NCI-H1092 (cell line): ENCODE data around the gene C5orf15.
"Not testable (repeated sequence)": the region's sequence is repeated elsewhere in the genome, so short reads cannot be mapped to it uniquely, and the experiment has no call there.

ENCODE experiments used
- DNase-seq: peaks from one replicate; lab custom pipeline; 2025; lab: John Stamatoyannopoulos, UW

C5orf15 gene

DNA sequence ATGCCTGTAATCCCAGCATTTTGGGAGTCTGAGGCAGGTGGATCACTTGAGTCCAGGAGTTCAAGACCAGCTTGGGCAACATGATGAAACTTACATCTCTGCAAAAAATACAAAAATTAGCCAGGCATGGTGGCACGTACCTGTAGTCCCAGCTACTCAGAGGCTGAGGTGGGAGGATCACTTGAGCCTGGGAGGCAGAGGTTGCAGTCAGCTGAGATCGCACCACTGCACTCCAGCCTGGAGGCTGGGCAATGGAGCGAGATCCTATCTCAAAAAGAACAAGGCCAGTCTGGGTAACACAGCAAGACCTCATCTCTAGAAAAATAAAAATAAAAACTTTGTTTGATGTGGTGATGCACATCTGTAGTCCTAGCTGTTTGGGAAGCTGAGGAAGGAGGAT is 30.8 kb downstream of the C5orf15 start:
- DNase-seq: not testable (repeated sequence)

DNA sequence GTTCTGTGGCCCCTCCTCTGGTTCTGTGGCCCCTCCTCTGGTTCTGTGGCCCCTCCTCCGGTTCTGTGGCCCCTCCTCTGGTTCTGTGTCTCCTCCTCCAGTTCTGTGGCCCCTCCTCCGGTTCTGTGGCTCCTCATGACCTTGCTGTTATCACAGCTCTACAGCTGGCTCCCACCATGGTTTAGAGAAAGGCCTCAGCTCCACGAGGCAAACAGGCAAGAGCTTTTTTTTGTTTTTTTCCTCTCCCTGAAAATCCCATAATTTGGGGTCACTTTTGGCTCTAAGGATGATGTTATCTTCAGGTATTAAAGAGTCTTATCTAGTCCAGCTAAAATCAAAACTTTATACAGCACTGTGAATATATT is 31.8 kb downstream of the C5orf15 start:
- no peak for DNase-seq

DNA sequence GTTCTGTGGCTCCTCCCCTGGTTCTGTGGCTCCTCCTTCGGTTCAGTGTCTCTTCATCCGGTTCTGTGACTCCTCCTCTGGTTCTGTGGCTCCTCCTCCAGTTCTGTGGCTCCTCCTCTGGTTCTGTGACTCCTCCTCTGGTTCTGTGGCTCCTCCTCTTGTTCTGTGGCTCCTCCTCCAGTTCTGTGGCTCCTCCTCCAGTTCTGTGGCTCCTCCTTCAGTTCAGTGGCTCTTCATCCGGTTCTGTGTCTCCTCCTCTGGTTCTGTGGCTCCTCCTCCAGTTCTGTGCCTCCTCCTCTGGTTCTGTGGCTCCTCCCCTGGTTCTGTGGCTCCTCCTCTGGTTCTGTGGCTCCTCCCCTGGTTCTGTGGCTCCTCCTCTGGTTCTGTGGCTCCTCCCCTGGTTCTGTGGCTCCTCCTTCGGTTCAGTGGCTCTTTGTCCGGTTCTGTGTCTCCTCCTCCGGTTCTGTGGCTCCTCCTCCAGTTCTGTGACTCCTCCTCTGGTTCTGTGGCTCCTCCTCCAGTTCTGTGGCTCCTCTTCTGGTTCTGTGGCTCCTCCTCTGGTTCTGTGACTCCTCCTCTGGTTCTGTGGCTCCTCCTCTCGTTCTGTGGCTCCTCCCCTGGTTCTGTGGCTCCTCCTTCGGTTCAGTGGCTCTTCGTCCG is 32.3 kb downstream of the C5orf15 start:
- not testable (repeated sequence) for DNase-seq

DNA sequence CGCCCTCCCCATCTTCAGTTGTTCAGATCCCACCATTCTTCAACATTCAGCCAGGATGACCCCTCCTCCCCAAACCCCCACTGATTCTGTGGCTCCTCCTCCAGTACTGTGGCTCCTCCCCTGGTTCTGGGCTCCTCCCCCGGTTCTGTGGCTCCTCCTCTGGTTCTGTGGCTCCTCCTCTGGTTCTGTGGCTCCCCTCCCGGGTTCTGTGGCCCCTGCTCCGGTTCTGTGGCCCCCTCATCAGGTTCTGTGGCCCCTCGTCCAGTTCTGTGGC is 32.8 kb downstream of the C5orf15 start:
- DNase-seq: no peak

DNA sequence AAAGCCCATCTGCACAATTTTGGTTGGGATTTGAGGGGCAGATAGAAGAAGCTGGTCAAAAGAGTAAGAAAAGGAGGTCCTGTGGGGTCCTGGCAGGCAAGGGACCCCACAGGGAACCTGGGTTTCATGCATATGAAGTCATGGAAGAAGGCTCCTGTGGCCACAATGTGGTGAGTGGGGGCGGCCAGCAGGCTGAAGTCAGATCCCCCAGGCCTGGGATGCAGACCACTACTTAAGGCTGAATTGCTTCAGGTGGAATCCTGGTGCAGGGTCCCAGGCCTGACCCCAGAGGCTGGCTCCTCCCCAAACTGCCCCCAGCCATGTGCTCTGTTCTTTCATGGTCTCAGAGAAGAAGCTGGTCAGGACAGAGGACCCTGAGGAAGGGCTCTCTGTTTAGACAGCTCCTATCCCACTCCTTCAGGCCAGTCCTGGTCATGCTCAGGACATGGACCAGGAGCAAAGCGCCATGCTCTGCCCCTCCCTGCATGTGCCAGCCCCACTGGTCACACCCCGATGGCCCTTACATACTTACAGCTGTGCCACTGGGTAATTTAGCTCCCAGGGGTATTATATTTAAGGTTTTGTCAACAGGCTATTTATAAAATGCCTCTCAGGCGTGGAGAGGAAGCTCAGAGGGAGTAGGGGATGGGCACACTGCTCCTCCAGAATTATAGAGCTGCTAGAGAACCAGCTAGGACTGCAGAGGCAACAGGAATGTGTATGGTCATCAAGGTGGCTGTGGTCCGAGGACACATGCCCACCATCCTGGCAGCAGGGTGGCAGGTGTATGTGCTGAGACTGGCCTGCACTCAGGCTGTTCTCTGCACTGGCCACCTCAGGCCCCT is 33.4 kb downstream of the C5orf15 start:
- DNase-seq: no peak

DNA sequence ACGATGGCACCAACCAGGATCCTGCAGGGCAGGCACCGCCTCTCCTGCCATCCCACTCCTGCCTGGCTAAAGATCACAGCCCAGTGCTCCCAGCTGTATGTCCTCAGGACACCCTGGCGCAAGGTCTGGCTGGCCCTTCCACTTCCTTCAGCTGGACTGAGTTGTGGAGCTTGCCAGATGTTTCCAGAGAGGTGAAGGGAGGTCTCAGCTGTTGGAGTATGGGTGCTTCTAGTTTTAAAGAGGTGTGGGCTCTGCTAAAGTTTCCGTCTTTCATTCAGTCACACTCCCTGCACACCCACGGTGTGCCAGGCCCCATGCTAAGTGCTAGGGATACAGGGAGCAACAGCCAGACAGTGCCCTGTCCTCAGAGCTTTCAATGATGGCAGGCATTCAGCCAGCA is 34.1 kb downstream of the C5orf15 start:
- DNase-seq: no peak

DNA sequence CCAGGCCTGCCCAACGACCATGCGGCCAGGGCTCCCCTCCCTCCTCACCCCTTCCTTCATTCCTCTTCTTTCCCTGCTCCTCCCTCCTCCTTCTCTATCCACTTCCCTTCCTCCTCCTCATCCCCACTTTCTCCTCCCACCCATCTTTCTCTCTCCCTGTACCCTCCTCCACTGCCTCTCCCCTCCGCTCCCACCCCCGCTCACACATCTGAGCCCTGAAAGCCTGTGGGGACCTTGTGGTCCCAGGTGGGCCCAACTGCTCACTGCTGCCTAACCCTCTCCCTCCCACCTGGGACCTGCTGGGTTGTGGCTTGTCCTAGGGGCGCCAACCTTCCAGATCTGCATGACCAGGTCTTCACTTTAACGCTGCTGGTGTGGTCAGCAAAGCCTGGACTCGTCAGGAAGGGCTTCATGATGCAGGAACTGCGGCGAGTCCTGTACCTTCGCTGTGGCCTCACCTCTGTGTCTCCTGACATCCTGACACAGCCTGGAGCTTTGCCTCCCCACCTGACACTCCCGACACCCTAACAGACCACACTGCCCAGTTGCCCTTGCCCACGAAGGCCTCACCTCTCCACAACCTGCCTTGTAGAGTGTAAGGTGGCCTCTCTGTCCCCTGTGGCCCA is 34.6 kb downstream of the C5orf15 start:
- DNase-seq: no peak

DNA sequence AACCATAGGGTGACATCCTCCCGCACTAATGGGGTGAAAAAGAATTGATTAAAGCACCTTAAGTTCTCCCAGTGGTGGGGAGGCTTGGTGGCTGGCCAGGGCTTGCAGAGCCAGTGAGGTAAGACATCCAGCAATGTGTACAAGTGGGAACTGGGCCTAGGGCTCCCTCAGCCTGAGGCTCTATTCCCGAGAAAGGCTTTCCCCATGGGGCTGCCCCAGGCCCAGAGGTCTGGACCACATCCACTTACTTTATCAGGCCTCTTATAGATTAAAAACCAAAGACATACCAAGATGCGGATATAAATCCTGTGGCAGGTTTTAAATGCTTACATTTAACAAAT is 35.3 kb downstream of the C5orf15 start:
- no peak for DNase-seq

DNA sequence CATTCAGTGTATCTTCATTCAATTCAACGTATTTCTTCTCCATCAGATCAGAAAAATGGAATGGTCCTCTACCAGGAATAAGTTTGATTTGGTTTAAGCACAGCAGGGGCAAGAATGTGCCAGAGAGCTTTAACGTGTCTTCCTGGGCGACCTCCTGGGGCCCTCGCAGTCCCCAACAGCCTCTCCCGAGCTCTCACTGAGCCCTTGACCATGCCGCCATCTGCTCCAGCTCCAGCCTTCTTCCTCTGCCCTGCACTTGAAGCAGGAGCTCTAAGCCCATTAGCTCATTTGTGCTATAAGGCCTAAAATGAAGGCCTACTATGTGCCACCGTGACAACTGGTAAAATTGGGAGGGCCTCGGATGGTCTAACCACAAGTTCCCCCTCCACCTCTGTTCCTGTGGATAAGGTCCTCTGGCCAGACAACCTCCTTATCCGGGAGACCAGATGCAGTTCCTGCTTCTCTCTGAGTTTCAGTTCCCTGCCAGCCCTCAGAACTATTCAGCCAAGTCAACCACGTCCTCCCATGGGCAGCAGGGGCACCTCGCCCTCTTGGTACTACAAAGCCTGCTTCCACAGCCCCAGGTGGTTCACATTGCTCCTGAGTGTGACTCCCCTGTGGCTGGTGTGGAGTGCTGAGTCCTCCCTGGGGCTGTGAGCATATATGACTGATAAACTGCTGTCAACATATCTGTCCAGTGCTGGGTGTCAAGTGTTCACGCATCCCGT is 35.8 kb downstream of the C5orf15 start:
- DNase-seq: no peak

DNA sequence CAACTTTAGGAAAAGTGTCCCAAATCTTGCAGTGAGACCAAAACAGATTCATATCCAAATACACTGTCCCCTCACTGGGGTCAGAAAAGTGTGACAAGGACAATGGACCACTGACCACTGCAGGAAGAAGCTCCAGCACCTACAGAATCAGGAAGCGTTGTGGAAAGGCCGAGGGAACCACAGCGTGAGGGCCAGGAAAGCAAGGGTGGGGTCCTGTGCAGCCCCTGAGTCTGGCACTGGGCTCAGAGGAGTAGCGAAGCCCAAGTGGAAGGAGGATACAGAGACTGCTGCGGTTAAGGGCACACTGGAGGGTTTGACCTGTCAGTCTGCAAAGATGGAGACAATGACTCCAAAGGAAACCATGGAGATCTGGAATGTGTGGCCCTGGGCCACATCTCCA is 36.9 kb downstream of the C5orf15 start:
- DNase-seq: no peak

DNA sequence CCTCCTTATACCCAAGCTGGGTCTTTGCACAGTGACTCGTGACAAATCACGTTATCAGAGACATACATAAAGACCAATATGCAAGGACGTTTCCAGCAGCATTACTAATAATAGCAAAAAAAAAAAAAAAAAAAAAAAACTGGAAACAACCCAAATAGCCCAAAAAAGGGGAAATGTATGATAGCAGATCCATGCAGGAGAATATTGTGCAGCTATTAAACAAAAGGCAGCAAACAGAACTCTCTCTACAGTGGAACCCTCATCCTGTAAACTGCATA is 37.7 kb downstream of the C5orf15 start:
- DNase-seq: no peak

DNA sequence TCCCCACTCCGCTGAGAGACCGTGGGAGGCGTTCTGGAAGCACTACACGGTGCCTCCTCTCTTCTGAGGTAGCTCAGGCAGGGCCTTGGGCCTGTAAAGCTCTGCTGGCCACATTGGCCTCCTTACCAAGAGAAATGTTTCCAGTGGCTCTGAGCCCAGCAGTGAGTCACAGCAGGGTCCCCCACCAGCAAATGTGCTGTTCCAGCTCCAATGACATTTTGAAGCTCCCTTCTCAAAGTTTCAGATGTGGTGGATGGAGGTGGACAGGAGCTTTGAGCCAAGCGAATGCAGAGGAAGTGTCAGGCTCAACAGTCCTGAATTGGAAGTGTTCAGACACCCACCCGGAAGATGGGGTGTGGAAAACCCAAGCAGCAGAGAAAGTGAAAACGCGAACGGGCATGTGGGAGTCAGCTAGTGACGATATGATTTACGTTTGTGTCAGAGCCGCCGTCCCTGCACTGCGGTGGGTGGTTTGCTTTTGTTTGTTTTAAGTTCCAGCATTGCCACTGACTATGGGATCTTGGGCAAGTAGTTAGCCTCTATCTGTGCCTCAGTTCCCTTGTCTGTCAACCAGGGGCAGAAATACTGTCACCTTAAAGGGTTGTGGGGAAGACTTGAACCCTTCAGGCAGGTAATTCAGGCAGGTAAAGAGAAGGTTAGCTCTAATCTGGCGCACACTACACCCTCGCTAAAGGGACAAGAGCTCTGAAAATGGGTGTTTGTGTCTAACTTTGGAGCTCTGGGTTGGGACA is 38.2 kb downstream of the C5orf15 start:
- DNase-seq: no peak

DNA sequence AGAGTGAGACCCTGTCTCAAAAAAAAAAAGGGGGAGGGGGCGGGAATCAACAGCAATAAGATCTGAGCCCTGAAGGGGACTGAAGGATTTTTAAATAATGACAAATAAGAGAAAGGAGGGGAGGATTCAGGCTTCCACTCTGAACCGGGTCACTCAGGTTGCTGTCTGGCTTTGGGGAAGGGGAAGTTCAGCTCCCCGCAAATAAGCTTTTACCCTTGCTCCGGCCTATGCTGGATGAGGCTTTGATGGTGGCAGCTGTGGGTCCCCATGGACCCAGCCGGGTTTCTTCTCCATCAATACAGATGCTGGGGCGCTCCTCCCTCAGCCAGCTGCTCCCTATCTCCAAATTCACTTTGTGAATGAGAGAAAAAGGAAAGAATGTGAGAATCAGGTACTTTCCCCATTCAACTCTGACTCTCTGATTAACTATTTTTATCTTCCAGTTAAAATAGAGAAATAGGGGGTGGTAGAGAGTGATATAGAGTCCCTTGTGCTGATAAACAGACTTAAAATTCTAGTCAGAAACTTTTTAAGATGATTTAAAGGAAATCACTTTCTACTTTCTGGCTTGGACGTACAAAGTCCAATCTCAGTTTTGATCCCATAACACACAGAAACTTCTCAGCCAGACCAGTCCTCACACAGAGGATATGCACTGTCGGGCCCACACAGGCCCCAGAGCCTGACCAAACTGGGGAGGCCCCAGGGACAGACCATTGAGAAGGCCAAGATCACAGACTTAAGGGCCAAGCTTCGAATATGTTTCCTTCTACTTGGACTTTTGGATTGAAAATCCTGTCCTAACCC is 39.6 kb downstream of the C5orf15 start:
- DNase-seq: no peak

DNA sequence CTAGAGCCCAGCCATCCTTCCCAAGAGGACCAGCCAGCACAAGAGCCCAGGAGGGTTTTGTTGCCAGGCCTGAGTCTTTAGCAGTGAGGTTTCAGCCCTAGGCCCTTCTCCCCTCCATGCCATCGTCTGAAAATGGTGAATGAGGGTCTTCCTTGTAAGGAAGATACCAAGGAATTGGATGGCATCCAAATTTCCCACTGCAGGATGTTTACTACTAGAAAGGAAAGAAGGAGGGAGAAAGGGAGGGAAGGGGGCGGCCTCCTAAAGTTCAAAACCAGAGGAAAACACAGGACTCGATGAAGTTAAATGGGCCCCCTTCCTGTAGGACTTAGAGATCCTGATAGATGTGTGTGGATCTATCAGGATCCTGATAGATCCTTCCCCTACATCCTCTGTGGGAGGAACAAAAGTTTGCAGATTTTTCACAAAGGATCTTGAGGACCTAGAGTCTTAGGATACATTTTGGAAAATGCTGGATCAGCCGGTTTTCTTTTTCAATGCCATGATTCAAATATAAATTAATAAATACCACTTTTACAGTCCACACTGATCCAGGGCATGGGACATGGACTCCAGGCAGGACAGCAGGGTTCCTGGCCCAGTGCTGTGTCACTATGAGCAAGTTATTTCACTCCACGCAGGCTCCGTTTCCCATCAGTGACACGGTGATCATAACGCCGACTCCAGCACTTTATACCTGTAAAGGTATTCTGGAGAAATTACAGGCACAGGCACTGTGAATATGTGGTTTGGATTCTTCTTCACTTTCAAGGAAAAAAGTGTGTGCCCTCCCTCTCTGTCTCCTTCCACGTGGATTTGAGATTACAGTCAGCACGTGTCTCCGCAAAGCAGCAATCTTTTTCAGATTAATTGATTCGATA is 40.9 kb downstream of the C5orf15 start:
- DNase-seq: no peak

DNA sequence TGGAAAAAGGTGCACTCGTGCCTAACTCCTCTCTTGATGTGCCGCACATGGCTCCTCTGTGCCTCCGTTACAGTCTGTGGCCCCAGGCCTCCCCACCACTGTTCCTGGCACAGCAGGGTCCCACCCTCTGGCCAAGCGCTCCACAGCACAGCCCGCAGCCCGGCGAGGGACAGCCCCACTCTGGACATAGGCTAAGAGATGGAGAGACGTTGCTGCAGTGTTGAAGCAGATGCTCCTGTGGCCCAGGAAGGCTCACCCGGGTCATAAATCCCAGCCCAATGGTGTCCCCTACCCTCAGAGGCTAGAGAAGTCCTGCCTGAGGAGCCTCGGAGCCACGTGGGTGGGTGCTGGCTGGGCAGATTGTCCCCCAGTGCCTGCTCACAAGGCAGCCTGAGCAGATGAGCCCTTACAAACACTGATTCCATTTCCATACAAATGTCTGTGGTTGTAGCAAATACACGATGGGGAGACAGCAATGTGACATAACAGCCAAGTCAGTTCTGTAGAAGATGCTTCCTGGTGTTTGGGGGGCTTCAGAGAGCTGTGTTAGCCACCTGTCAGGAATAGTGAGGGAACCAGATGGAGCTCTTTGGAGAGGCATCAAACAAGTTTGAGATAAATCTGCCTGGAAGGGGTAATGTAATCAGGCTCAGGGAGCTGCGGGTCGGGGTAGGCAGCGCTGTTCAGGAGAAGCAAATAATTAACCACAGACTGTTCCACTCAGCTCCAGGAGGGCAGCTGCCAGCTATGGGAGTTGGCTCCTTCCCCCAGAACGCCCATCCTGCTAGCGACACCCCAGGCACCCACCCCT is 41.7 kb downstream of the C5orf15 start:
- DNase-seq: no peak

DNA sequence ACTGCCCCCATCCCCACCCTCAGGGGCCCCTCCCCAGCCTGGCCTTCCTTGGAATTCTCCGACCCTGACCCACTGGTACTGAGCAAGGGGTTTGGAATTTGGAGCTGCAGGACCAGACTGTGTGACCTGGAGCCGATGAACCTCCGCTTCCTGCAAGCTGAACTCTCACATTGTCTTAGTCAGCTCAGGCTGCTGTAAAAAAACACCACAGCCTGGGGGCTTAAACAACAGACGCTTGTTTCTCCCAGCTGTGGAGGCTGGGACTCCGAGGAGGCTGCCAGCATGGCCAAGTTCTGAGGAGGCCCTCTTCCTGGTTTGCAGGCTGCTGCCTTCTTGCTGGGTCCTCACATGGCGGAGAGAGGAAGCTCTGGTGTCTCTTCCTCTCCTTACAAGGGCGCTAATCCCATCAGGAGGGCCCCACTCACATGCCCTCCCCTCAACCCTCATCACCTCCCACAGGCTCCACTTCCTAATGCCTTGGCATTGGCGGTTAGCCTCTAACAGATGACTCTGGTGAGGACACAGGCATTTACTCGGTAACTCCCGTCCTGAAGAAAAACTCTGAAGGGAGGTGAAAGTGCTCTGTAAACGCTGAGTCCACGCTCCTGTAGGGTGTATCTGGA is 42.4 kb downstream of the C5orf15 start:
- no peak for DNase-seq

DNA sequence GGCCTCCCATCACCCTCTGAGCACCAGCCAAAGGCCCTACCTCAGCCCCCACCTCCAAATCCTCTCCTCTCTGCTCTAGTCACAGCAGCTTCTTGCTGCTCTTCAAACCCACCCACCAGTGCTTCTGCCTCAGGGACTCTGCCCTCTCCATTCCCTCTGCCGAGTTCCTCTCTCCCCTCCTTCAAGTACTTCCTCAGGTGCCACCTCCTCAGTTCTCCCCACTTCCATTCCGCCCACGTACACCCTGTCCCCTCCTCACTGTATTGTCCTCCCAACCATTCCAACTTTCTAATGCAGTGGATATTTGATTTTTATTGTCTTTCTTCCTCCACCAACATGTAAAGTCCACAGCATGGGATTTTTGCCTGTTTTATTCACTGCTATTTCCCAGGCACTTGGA is 43.2 kb downstream of the C5orf15 start:
- no peak for DNase-seq

DNA sequence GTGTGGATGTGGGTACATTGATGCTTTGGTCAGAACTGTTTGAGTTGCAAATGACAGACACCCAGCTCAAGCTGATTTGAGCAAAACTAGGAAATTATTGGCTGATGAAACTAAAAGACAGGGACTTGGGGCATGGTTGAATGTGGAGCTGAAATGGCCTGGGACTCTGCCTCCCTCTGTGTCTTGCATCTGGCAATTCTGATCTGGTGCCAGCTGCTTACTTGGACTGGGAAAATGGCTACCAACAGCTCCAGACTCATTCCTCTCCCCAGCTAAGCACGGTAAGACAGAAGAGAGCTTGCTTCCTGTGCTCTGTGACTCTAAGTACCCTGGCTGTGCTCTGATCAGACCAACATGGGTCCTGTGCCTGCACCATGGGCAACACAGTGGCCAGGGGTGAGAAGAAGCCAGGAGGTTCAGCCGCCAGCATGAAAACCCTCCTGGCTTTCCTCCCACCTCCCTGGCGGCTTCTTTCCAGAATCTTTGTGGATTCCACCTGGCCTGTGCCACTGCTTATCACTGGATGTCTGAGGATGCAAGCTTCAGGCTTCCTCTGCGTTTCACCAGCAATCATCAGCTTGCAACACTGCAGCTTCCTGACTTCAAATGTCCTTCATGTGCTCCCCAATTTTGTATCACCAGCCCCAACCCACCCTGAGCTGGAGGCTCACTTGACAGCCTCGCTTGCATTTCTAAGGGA is 44.1 kb downstream of the C5orf15 start:
- no peak for DNase-seq

DNA sequence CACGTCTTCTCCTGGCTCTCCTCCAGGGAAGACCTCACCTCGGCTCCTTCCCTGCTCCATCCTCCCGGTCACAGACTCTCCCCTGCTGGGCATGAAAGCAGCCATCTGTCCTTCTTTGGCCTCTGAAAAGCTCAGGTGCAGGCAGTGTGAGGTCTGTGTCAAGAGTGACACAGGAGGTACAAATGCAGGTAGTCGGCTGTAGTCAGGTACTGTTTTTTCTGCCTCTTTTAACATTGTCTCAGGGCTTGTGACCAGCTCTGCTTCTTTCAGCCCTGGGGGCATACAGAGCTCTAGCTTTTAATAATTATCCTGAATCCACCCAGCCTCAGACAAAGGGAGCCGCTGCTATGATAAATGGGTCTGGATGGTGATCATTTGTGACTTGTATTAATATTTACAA is 46.4 kb downstream of the C5orf15 start:
- no peak for DNase-seq
